Lung (tissue), 11 donors: ENCODE measurements around the gene CCR5AS.
A peak's percentile ranks its signal among the peaks of the same experiment; 100 is the strongest.

Source experiments
- ATAC-seq: fragments of 200-7000 bp; cut with Tn5 transposase; one replicate; pipeline ENCODE4 v1.9.1; 2020; ENCODE audit warnings: moderate number of reproducible peaks; ENCODE audit not compliant: insufficient read depth, low FRiP score
- DNase-seq, 3 donors: peaks; one replicate each; pipeline ENCODE4 v3.0.0-alpha.2; 2013 to 2017
- H3K27ac ChIP-seq, 2 donors: one replicate each; pipeline ENCODE4 v1.5.1; 2013; ENCODE audit warnings: mild to moderate bottlenecking in 2 of 2, moderate library complexity in 2 of 2, control low read depth in 1 of 2, inconsistent platforms in 1 of 2, low read depth in 1 of 2, low read length in 1 of 2
- H3K27me3 ChIP-seq, 3 donors: one replicate each; pipeline ENCODE4 v1.5.1; 2013; ENCODE audit warnings: low read length in 2 of 3; ENCODE audit not compliant: control insufficient read depth in 3 of 3, insufficient read depth in 3 of 3
- H3K36me3 ChIP-seq, 4 donors: one replicate each; pipeline ENCODE4 v1.5.1; 2013; ENCODE audit warnings: low read length in 4 of 4, mild to moderate bottlenecking in 1 of 4, moderate library complexity in 1 of 4; ENCODE audit not compliant: control insufficient read depth in 4 of 4, insufficient read depth in 4 of 4
- H3K4me1 ChIP-seq, 5 donors: one replicate each; pipeline ENCODE4 v1.5.1; 2013; ENCODE audit warnings: low read length in 5 of 5, mild to moderate bottlenecking in 2 of 5, moderate library complexity in 1 of 5; ENCODE audit not compliant: control insufficient read depth in 5 of 5, insufficient read depth in 5 of 5
- H3K4me3 ChIP-seq: one replicate; pipeline ENCODE4 v1.5.1; 2013; ENCODE audit warnings: mild to moderate bottlenecking, control low read depth, moderate library complexity
- H3K9ac ChIP-seq, 2 donors: one replicate each; pipeline ENCODE4 v1.5.1; 2013; ENCODE audit warnings: low read length in 2 of 2, control low read depth in 1 of 2; ENCODE audit not compliant: insufficient read depth in 1 of 2
- H3K9me3 ChIP-seq, 4 donors: one replicate each; pipeline ENCODE4 v1.5.1; 2013; ENCODE audit warnings: low read length in 3 of 4, mild to moderate bottlenecking in 1 of 4, moderate library complexity in 1 of 4; ENCODE audit not compliant: control insufficient read depth in 4 of 4, insufficient read depth in 3 of 4
- CTCF ChIP-seq: IDR thresholded peaks from 2 replicates; pipeline ENCODE4 v1.5.1; 2012; ENCODE audit warnings: mild to moderate bottlenecking; ENCODE audit errors: control extremely low read depth, extremely low read depth
- WGBS, 2 donors: extraction: QIAGEN DNeasy Blood & Tissue Kit; methylation state at CpG; one replicate each; pipeline ENCODE4 v1.1.7; 2013; 5-methylcytosine and 5-hydroxymethylcytosine counted together
- donor health status: control.
- donor health status: control.
- donor health status: Bipolar disorder and iron deficiency.
- donor health status: healthy.
- donor health status: DM: yes; HTN: yes; CAD: no.

Gene CCR5AS

GRCh38 chr3:46386205-46386604, 20.7 kb downstream of the CCR5AS start:
- no peak overlapping the region for H3K4me3 ChIP-seq
- peaks cover 0 to 30% (median 10%) of the 10 kb centered on the region in 5 donors for H3K4me1 ChIP-seq
- H3K9ac ChIP-seq, result no peak overlapping the region
- H3K27me3 ChIP-seq, result no peaks in the 10 kb centered on the region
- H3K9me3 ChIP-seq, result no peaks in the 10 kb centered on the region
- H3K36me3 ChIP-seq, result no peaks in the 10 kb centered on the region
- ATAC-seq (no peak), DNase-seq (no peak)
- WGBS, 2 donors, result 28% methylated on average over 4 of the region's 4 CpGs
- no peak for TF ChIP-seq CTCF
- no peak overlapping the region for H3K27ac ChIP-seq

GRCh38 chr3:46383951-46384330, 22.9 kb downstream of the CCR5AS start:
- 49 to 52% methylated on average over 5 of the region's 5 CpGs for WGBS, 2 donors
- ATAC-seq, result no peak
- peak overlapping the region in 1 of 2 donors; percentile 67 for H3K27ac ChIP-seq
- no peak overlapping the region for H3K4me3 ChIP-seq
- no peak overlapping the region for H3K9ac ChIP-seq
- TF ChIP-seq CTCF, result no peak
- H3K27me3 ChIP-seq, result no peaks in the 10 kb centered on the region
- no peaks in the 10 kb centered on the region for H3K36me3 ChIP-seq
- peak in 1 of 3 donors; percentile 48 for DNase-seq
- peaks cover 0 to 44% (median 15%) of the 10 kb centered on the region in 5 donors for H3K4me1 ChIP-seq
- no peaks in the 10 kb centered on the region for H3K9me3 ChIP-seq

- ATAC-seq (no peak), DNase-seq (peak in 2 of 3 donors; percentile 34 to 69)
- 34 to 44% methylated on average over 6 of the region's 6 CpGs for WGBS, 2 donors
- Histone ChIP-seq H3K36me3 (no peaks in the 10 kb centered on the region), H3K9me3 (no peaks in the 10 kb centered on the region), H3K4me1 (peaks cover 0 to 45% (median 15%) of the 10 kb centered on the region in 5 donors), H3K9ac (no peak overlapping the region), H3K27me3 (no peaks in the 10 kb centered on the region), H3K4me3 (no peak overlapping the region), H3K27ac (peak overlapping the region in 1 of 2 donors; percentile 67)
- no peak for TF ChIP-seq CTCF
These were observed 23.5 kb downstream of the CCR5AS start for GRCh38 chr3:46383211-46383950.
